GM21529 (cell line): ENCODE data around the gene DGCR6.
"Not testable (repeated sequence)": the region's sequence is repeated elsewhere in the genome, so short reads cannot be mapped to it uniquely, and the experiment has no call there.

Experiments used
- ATAC-seq: cut with Tn5 transposase; IDR thresholded peaks from one replicate; pipeline ENCODE4 v1.9.1; 2021; ENCODE audit not compliant: unreplicated experiment

DGCR6 gene

DNA sequence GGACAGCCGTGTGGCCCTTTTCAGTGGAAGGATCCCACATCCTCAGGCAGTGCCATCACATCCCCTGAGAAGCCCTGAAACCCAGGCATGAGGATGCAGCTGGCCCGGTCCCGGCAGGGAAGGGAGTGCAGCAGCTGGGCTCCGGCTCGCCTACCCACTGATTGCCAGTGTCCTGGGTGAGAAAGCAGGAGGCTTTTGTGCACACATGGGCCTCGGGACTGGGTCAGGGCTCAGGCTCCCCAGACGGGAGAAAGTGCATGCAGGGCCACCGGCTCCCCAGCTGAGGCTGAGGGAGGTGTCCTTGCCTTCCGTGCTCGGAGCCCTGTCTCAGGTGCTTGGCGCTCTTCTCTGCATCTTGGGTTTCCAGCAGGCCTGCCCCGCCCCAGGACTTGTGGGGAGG, 53.6 kb downstream of the DGCR6 start:
- ATAC-seq, result not testable (repeated sequence)

DNA sequence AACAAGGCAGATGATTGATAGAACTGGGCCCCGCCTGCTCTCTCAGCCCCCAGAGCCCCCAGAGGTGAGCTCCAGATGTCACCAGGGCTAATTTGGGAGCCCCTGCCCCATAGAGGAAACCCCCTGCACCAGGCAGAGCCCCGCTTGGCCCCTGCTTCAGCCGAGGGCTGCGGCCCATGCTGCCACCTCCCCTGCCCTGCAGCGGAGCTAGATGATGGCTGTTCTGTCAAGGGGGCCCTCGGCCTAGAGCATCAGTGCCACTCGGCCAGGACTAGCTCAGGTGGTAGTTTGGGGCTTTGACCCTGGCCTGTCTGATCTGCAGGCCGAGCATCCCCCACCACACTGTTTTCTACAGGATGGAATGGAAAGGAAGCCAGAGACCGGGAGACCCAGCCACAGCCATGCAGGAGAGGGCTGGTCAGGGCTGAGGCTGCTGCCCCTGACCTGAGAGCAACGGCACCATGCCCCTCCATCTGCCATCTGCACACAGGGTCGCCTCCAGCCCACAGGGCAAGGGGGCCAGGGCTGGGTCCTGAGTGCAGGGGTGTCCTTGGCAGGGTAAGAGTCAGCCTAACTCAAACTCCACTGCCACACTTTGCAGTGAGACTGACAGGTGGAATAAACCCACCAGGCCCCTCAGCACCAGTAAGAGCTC, 54.2 kb downstream of the DGCR6 start:
- ATAC-seq, result not testable (repeated sequence)

DNA sequence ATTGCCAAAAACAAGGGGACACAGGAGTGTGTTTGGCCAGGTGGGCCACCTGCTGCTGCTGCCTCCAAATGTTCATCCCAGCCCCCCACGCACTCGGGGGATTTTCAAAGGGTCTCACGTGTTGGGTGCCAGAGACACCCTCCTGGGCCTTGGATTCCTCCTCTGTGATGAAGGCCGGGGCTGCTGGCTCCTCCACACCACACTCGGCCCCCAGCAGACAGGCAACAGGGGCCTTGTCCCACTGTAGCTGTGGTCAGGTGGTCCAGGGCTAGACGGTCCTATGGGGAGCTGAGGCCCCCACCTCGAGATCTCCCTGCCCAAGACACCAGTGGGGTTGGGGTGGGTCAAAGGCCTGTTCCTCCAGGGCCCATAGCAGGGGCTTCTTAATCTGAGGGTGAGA, 55.1 kb downstream of the DGCR6 start:
- not testable (repeated sequence) for ATAC-seq
